Kidney tubule cell (primary cell): ENCODE data around the gene MCUB.
"Not testable (repeated sequence)": the region's sequence is repeated elsewhere in the genome, so short reads cannot be mapped to it uniquely, and the experiment has no call there.

Experiments
- DNase-seq: peaks from one replicate; pipeline ENCODE4 v3.0.0-alpha.2; 2018; ENCODE audit warnings: low spot score

The MCUB gene

DNA sequence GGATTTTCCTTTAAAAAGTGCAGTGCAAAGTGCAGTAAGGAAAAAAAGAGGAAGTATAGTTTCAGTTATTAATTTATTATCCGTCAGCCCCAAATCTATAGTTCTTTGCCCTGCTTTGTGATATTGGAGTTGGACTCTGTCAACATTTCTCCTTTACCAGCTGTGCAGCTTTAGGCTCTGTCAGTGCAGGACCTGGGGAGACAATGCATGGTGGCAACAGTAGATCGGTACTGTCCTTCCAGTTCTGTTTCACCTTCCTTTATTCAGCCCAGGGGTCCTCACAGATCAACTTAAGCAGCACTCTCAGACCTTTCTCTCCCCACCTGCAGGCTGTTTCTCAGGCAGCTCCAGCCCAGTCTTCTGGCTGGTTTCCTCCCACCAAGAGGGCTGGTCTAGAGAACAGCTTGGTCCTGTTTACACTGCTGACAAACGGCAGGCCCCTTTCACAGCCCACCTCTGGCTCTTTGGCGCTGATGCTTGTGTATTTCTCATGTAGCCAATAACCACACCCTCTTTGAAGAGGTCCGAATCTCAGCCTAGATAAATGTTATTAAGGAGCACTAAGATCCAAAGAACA, 71.6 kb downstream of the MCUB start:
- no peak for DNase-seq

DNA sequence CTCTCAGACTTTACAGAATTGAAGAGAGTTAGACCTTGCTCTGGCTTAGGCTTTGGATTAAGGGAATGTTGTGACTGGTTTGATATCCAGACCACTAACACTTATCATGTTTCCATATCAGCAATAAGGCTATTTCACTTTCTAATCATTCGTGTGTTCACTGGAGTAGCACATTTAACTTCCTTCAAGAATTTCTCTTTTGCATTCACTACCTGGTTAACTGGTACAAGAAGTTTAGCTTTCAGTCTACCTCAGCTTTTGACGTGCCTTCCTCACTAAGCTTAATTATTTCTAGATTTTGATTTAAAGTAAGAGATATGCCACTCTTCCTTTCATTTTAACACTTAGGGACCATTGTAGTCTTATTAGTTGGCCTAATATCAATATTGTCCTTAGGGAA, 80.6 kb downstream of the MCUB start:
- DNase-seq, result no peak

DNA sequence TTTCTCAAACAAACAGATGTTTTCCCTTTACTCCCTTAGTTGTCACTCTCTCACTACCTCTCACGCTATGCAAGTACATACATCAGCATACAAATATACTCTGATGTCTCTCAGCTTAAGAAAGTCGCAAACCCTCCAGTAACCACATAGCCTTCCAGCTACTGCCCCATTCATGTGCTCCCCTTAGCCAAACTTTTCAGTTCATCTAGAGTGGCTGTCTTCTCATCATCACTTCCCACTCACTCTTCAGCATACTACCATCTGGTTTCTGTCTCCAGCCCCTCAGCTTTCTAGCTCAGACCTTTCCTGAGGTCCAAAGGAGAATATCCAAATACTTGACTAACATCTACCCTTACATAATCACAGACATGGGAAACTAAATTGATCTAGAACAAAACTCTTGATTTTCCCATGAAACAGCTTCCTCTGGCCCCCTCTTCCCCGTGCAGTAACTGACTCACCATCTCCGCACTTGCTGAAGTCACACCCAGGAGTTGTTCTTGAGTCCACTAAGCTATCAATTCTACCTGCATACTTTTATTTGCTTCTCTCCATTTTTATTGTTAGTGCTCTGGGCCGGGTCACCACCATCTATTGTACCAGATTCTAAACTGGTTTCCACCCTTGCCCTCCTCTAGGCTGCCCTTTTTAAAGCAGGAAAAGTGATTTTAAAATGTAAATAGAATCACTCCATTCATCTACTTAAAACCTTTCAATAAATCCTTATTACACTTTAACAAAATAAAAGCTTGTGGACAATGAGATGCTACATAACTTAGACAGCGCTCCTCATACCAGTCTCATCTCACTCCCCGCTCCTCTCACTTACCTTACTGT, 86.0 kb downstream of the MCUB start:
- no peak for DNase-seq

GRCh38 chr4:109648266-109648996, 88.4 kb downstream of the MCUB start:
- no peak for DNase-seq

GRCh38 chr4:109648997-109649575, 89.0 kb downstream of the MCUB start:
- no peak for DNase-seq

- peak; percentile 10 for DNase-seq
These were observed 89.8 kb downstream of the MCUB start for GRCh38 chr4:109649872-109650271.

- DNase-seq, result peak; percentile 60
These were observed 95.3 kb downstream of the MCUB start for GRCh38 chr4:109655396-109655795.

DNA sequence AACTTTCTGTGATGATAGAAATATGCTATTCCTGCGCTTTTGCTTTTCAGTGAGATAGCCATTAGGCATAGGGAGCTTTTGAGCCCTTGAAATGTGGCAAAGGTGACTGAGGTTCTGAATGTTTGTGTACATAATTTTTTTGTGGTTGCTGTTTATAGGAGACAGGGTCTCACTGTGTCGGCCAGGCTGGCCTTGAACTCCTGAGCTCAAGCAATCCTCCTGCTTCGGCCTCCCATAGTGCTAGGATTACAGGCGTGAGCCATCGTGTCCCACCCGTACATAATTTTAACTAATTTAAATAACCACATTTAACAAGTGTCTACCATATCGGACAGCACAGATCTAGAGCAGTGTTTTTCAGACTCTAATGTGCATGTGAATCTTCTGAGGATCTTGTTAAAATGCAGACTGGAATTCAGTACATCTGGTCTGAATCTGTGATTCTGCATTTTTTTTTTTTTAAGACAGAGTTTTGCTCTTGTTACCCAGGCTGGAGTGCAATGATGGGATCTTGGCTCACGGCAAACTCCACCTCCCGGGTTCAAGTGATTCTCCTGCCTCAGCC, 97.9 kb downstream of the MCUB start:
- DNase-seq, result no peak

- no peak for DNase-seq
These were observed 98.9 kb downstream of the MCUB start for GRCh38 chr4:109658871-109659410.

- no peak for DNase-seq
These were observed 102.1 kb downstream of the MCUB start for GRCh38 chr4:109662116-109662515.

GRCh38 chr4:109662771-109663170, 102.7 kb downstream of the MCUB start:
- DNase-seq, result no peak

DNA sequence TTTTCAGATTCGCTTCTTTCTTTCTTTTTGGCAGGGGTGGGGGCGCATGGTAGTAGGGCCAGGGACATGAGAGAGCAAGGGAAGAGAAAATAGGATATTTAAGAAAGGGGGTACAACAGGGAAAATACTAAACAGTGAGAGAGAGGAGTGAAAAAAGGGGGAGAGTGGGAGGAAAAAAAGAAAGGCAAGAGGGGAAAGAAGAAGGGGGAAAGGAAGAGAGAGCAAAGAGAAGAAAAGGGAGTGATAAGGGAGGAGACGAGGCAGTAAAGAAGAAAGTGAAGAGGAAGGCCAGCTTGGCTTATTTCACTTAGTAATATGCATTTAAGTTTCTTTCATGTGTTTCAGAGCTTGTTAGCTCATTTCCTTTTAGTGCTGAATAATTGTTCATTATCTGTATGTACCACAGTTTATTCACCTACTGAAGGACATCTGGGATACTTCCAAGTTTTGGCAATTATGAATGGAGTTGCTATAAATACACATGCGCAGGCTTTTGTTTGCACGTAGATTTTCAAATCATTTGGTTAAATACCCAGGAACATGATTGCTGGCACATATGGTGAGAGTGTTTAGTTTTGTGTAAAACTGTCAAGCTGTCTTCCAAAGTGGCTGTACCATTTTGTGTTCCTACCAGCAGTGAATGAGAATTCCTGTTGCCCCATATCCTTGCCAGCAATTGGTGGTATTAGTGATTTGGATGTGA, 105.9 kb downstream of the MCUB start:
- DNase-seq, result no peak

DNA sequence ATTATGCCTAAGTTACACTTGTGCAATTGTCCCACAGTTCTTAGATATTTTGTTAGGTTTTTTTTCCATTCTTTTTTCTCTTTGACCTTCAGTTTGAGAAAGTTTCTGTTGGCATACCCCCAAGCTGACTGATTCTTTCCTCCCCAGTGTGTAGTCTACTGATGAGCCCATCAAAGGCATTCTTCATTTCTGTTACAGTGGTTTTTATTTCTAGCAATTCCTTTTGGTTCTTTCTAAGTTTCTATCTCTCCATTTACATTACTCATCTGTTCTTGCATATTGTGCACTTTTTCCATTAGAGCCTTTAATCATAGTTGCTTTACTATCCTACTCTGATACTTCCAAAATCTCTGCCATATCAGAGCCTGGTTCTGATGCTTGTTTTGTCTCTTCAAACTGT, 111.3 kb downstream of the MCUB start:
- no peak for DNase-seq

- no peak for DNase-seq
These were observed 112.3 kb downstream of the MCUB start for GRCh38 chr4:109672169-109672930.

- no peak for DNase-seq
These were observed 113.3 kb downstream of the MCUB start for GRCh38 chr4:109673303-109673702.

- DNase-seq, result no peak
These were observed 115.1 kb downstream of the MCUB start for GRCh38 chr4:109675181-109675580.

GRCh38 chr4:109675843-109676242, 115.8 kb downstream of the MCUB start:
- no peak for DNase-seq

DNA sequence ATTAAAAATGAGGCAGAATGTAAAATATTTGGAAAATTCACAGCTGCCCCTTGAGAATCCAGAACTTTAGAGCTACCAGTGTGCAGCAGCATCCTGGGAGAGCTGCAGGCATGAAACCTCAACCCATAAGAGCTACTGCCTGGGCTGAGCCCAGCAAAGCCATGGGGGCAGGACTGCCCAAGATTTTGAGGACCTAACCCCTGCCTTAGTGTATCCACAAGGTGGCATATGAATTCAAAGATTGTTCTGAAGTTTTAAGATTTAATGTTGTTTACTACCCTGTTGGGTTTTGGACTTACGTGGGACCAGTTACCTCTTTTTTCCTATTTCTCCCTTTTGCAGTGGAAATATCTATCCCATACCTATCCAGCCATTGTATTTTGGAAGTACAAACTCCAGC, 116.8 kb downstream of the MCUB start:
- DNase-seq, result no peak

DNA sequence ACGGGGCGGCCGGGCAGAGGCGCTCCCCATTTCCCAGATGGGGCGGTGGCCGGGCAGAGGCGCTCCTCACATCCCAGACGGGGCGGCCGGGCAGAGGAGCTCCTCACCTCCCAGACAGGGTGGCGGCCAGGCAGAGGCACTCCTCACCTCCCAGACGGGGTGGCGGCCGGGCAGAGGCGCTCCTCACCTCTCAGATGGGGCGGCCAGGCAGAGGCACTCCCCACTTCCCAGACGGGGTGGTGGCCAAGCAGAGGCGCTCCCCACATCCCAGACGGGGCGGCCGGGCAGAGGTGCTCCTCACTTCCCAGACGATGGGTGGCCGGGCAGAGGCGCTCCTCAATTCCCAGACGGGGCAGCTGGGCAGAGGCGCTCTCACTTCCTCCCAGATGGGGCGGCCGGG, 118.4 kb downstream of the MCUB start:
- DNase-seq, result not testable (repeated sequence)

- DNase-seq, result not testable (repeated sequence)
These were observed 118.9 kb downstream of the MCUB start for GRCh38 chr4:109678925-109679324.

- no peak for DNase-seq
These were observed 122.8 kb downstream of the MCUB start for GRCh38 chr4:109682875-109683274.
